B cell (primary cell): ENCODE data around the gene CYP26C1. TPM values are rescaled to one million over a fixed set of nuclear protein-coding genes. Genes with fewer than 3 reads are reported as not detected.

Experiments used
- ATAC-seq: fragments of 200-7000 bp; cut with Tn5 transposase; one replicate; pipeline ENCODE4 v1.10.0; 2021; ENCODE audit warnings: low read depth, mild to moderate bottlenecking, moderate number of reproducible peaks, moderate library complexity
- CTCF ChIA-PET: fragments of 350-600 bp; sonication (Branson Sonifier 250); formaldehyde crosslinking; loops from one replicate; lab custom pipeline; 2021; ENCODE audit warnings: antibody characterized with exemption, inconsistent platforms; lab: Charles Lee
- POLR2A ChIA-PET: fragments of 350-600 bp; sonication (Branson Sonifier 250); formaldehyde crosslinking; loops from one replicate; lab custom pipeline; 2021; ENCODE audit warnings: antibody characterized with exemption; lab: Charles Lee
- DNase-seq: peaks from one replicate; pipeline ENCODE4 v3.0.0; 2013
- H2AFZ ChIP-seq: 2 replicates; pipeline ENCODE4 v1.6.1; 2012; ENCODE audit warnings: mild to moderate bottlenecking, low read depth, low read length; ENCODE audit not compliant: insufficient read depth, poor library complexity, severe bottlenecking
- H3K27ac ChIP-seq, 2 donors: 1 replicate in 1 of 2; 2 replicates in 1 of 2; pipeline ENCODE4 v1.5.1; 2012 to 2013; ENCODE audit warnings: low read length in 2 of 2, mild to moderate bottlenecking in 2 of 2, moderate library complexity in 1 of 2
- H3K27me3 ChIP-seq, 4 experiments: fragments of 200-600 bp in 1 of 4; sonication (generic) in 1 of 4; replicated peaks in 1 of 4; 1 replicate in 2 of 4; 2 replicates in 2 of 4; pipeline versions ENCODE4 v1.6.1 to v1.7.0; 2013 to 2016; ENCODE audit warnings: low read length in 3 of 4, mild to moderate bottlenecking in 2 of 4, mixed read lengths in 1 of 4, moderate library complexity in 1 of 4; ENCODE audit not compliant: insufficient read depth in 4 of 4, control insufficient read depth in 3 of 4; ENCODE audit errors: control extremely low read depth in 1 of 4
- H3K36me3 ChIP-seq, 2 experiments: replicated peaks in 1 of 2; 1 replicate in 1 of 2; 2 replicates in 1 of 2; pipeline versions ENCODE4 v1.6.1 to v1.7.1; 2013; ENCODE audit warnings: low read length in 1 of 2; ENCODE audit not compliant: insufficient read depth in 2 of 2, control insufficient read depth in 1 of 2; ENCODE audit errors: control extremely low read depth in 1 of 2, extremely low read depth in 1 of 2
- H3K4me1 ChIP-seq, 2 donors: fragments of 200-600 bp in 1 of 2; sonication (generic) in 1 of 2; 1 replicate in 1 of 2; 2 replicates in 1 of 2; pipeline versions ENCODE4 v1.5.1 to v1.6.1; 2013 to 2017; ENCODE audit warnings: low read length in 2 of 2; ENCODE audit not compliant: control insufficient read depth in 2 of 2, insufficient read depth in 2 of 2
- H3K4me2 ChIP-seq: replicated peaks from 2 replicates; pipeline ENCODE3; 2012; ENCODE audit warnings: mild to moderate bottlenecking, low read depth, low read length; ENCODE audit not compliant: poor library complexity, severe bottlenecking
- H3K4me3 ChIP-seq, 5 experiments: fragments of 200-600 bp in 1 of 5; sonication (generic) in 1 of 5; 1 replicate in 3 of 5; 2 replicates in 2 of 5; pipeline versions ENCODE4 v1.5.1 to v1.7.0; 2011 to 2016; ENCODE audit warnings: low read length in 4 of 5, mild to moderate bottlenecking in 4 of 5, low read depth in 2 of 5, control low read depth in 1 of 5, moderate library complexity in 1 of 5; ENCODE audit not compliant: insufficient read depth in 1 of 5; ENCODE audit errors: control extremely low read depth in 1 of 5, extremely low read depth in 1 of 5
- H3K79me2 ChIP-seq: fragments of 200-600 bp; sonication (generic); one replicate; pipeline ENCODE4 v1.6.0; 2016; ENCODE audit warnings: low read length; ENCODE audit not compliant: control insufficient read depth, insufficient read depth
- H3K9ac ChIP-seq: fragments of 200-600 bp; sonication (generic); 2 replicates; pipeline ENCODE4 v1.6.1; 2017; ENCODE audit warnings: mild to moderate bottlenecking, low read length, moderate library complexity
- H3K9me3 ChIP-seq, 3 donors: one replicate each; pipeline versions ENCODE4 v1.6.1 to v1.7.1; 2013; ENCODE audit warnings: low read length in 2 of 3; ENCODE audit not compliant: control insufficient read depth in 2 of 3, insufficient read depth in 1 of 3; ENCODE audit errors: control extremely low read depth in 1 of 3
- H4K20me1 ChIP-seq: 2 replicates; pipeline ENCODE4 v1.6.0; 2012; ENCODE audit warnings: mild to moderate bottlenecking, low read length; ENCODE audit not compliant: insufficient read depth, control insufficient read depth, poor library complexity, severe bottlenecking
- H3K27ac Mint-ChIP-seq: one replicate; pipeline ENCODE4 v1.8.0; 2021; ENCODE audit warnings: mixed read lengths
- H3K27me3 Mint-ChIP-seq: one replicate; pipeline ENCODE4 v1.8.0; 2021; ENCODE audit warnings: mixed read lengths
- H3K4me1 Mint-ChIP-seq: one replicate; pipeline ENCODE4 v1.8.0; 2021; ENCODE audit warnings: mixed read lengths
- H3K4me3 Mint-ChIP-seq: one replicate; pipeline ENCODE4 v1.8.0; 2021; ENCODE audit warnings: mixed read lengths
- H3K9me3 Mint-ChIP-seq: one replicate; pipeline ENCODE4 v1.8.0; 2022; ENCODE audit warnings: mixed read lengths; ENCODE audit not compliant: insufficient read depth
- CTCF ChIP-seq: fragments of 200-600 bp; IDR thresholded peaks from one replicate; pipeline ENCODE4 v1.8.0; 2022; ENCODE audit warnings: antibody characterized with exemption, mild to moderate bottlenecking
- EZH2 ChIP-seq: IDR thresholded peaks from 2 replicates; pipeline ENCODE4 v1.6.1; 2012; ENCODE audit warnings: borderline replicate concordance, low read depth, mild to moderate bottlenecking, moderate library complexity, low read length; ENCODE audit not compliant: insufficient read depth, poor library complexity, severe bottlenecking
- WGBS: methylation state at CpG from one replicate; pipeline ENCODE4 v1.1.5; 2013; ENCODE audit warnings: missing lambda C conversion rate; ENCODE audit not compliant: insufficient coverage; 5-methylcytosine and 5-hydroxymethylcytosine counted together
- intact Hi-C: fragments of 100-400 bp; cut with micrococcal nuclease; formaldehyde crosslinking; loops from one replicate; pipeline ENCODE4 v1.10.0; 2022
- polyA plus RNA-seq: library from polyadenylated mRNA; depleted of rRNA; stranded (reverse); fragments of >200 nt; gene quantifications from 2 replicates; pipeline ENCODE4 v1.2.3, GENCODE V29; 2012
- total RNA-seq, 2 donors: library from RNA; stranded (reverse); fragments of 120-200 nt in 1 of 2; gene quantifications; 1 replicate in 1 of 2; 2 replicates in 1 of 2; pipeline versions ENCODE4 v1.2.3 to v1.2.4, GENCODE V29; 2013 to 2022

CYP26C1 gene
- total and polyA plus RNA-seq, 2 donors (not counting 1 experiment from before 2014, with no cell fraction given): 0.01 to 0.57 TPM

GRCh38 chr10:93081834-93082233 is 21.2 kb downstream of the CYP26C1 start:
- Histone ChIP-seq H3K9me3 (peaks cover 0 to 6% (median 0%) of the 10 kb centered on the region in 3 donors), H3K27me3 (peaks cover 0 to 19% (median 9%) of the 10 kb centered on the region in 4 experiments), H3K27ac (no peak overlapping the region), H3K79me2 (no peaks in the 10 kb centered on the region), H3K4me2 (no peak overlapping the region), H3K36me3 (no peaks in the 10 kb centered on the region), H3K9ac (no peak overlapping the region), H2AFZ (no peak overlapping the region), H3K4me3 (no peak overlapping the region), H3K4me1 (peaks cover 0 to 5% of the 10 kb centered on the region in 2 donors), H4K20me1 (no peaks in the 10 kb centered on the region)
- H3K9me3 Mint-ChIP-seq: no peaks in the 10 kb centered on the region
- POLR2A ChIA-PET: no interaction called here
- no peak overlapping the region for H3K27ac Mint-ChIP-seq
- H3K4me3 Mint-ChIP-seq: no peak overlapping the region
- TF ChIP-seq CTCF (no peak), EZH2 (no peak)
- WGBS: 81% methylated on average over 8 of the region's 10 CpGs
- H3K27me3 Mint-ChIP-seq: peaks cover 48% of the 10 kb centered on the region
- peaks cover 6% of the 10 kb centered on the region for H3K4me1 Mint-ChIP-seq
- DNase-seq: no peak
- intact Hi-C loops: no loop called here
- CTCF ChIA-PET: interaction anchor here (0.8 to 1.9 kb wide), 6 partner anchors 10 to 275 kb away, joined by 3 to 5 read pairs (median 4); no protein-coding TSS in a partner anchor
- ATAC-seq: no peak

GRCh38 chr10:93083743-93084539 is 23.3 kb downstream of the CYP26C1 start:
- intact Hi-C loops: no loop called here
- Histone ChIP-seq H3K79me2 (no peaks in the 10 kb centered on the region), H3K36me3 (no peaks in the 10 kb centered on the region), H3K27me3 (peaks cover 0 to 16% (median 6%) of the 10 kb centered on the region in 4 experiments), H3K4me3 (no peak overlapping the region), H3K27ac (no peak overlapping the region), H3K4me2 (no peak overlapping the region), H3K9ac (no peak overlapping the region), H2AFZ (no peak overlapping the region), H3K9me3 (peaks cover 0 to 6% (median 0%) of the 10 kb centered on the region in 3 donors), H3K4me1 (peaks cover 0 to 5% of the 10 kb centered on the region in 2 donors), H4K20me1 (no peaks in the 10 kb centered on the region)
- H3K4me3 Mint-ChIP-seq: no peak overlapping the region
- ChIA-PET CTCF (no interaction called here), POLR2A (no interaction called here)
- 88% methylated on average over 6 of the region's 7 CpGs for WGBS
- H3K4me1 Mint-ChIP-seq: peaks cover 6% of the 10 kb centered on the region
- DNase-seq: no peak
- no peak overlapping the region for H3K27ac Mint-ChIP-seq
- TF ChIP-seq CTCF: no peak
- TF ChIP-seq EZH2: no peak
- H3K27me3 Mint-ChIP-seq: peaks cover 43% of the 10 kb centered on the region
- H3K9me3 Mint-ChIP-seq: no peaks in the 10 kb centered on the region
- no peak for ATAC-seq
